ENCODE data around the gene C2orf72.

The C2orf72 gene

DNA sequence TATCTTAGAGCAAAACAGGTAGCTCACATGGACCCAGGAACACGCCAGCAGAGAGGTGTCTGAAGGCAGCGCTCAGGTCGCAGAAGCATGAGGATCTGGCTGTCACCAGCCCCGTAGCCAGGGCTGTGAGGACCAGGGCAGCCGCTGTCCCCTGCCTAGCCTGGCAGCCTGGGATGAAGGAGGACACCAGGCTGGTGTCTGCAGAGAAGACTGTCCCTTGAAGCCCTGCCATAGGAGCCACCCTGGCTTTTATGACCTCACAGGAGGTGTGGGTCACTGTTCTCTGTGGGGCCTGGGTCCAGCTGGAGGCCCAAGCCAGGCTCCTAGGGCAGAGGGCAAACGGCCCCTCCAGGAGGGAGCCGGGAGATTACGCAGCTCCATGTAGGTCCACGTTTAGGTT, 41.5 kb upstream of the C2orf72 start, which contains the start of gene SPATA3:
SPATA3 (plus strand) TSS at position 301 of the 400 bp plus-strand sequence. CDS start 113 bp downstream, outside the sequence.
- Histone ChIP-seq H3K27ac (no peak within 1 kb of the TSS), H3K27me3 (peaks cover 84% of the 10 kb centered on the region), H3K4me3 (ENCODE audit: low read depth in 1 of 2, low read length in 1 of 2) (no peak within 1 kb of the TSS), H3K9me3 (no peaks in the 10 kb centered on the region), H3K36me3 (no peaks in the 10 kb centered on the region), H3K4me1 (ENCODE audit: control insufficient read depth in 1 of 2, insufficient read depth in 1 of 2, low read depth in 1 of 2, low read length in 1 of 2) (no peaks in the 10 kb centered on the region)
- TF ChIP-seq, protein P1, sequence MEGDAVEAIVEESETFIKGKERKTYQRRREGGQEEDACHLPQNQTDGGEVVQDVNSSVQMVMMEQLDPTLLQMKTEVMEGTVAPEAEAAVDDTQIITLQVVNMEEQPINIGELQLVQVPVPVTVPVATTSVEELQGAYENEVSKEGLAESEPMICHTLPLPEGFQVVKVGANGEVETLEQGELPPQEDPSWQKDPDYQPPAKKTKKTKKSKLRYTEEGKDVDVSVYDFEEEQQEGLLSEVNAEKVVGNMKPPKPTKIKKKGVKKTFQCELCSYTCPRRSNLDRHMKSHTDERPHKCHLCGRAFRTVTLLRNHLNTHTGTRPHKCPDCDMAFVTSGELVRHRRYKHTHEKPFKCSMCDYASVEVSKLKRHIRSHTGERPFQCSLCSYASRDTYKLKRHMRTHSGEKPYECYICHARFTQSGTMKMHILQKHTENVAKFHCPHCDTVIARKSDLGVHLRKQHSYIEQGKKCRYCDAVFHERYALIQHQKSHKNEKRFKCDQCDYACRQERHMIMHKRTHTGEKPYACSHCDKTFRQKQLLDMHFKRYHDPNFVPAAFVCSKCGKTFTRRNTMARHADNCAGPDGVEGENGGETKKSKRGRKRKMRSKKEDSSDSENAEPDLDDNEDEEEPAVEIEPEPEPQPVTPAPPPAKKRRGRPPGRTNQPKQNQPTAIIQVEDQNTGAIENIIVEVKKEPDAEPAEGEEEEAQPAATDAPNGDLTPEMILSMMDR (IDR thresholded peaks at IDR 0.05), result no peak

DNA sequence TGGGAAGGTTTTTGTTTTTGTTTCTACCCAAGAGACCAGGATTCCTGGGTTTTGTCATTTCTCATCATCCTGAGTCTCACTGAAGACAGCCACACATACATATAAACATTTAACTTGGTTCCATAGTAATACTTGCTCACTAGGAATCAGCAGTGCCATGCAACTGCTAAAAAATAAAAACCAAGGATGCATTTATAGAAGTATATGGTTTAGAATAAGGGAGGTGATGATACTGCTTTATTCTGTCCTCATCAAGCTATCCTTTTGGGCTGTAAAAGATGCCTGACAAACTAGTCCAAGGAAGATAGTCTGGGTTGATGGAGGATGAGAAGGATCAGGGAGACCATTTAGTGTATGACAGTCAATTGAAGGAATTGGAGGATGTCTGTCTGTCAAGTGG, 40.7 kb upstream of the C2orf72 start:
- no peaks in the 10 kb centered on the region for H3K36me3 ChIP-seq
- H3K4me1 ChIP-seq (ENCODE audit: control insufficient read depth in 1 of 2, insufficient read depth in 1 of 2, low read depth in 1 of 2, low read length in 1 of 2), result no peaks in the 10 kb centered on the region
- no peaks in the 10 kb centered on the region for H3K9me3 ChIP-seq
- no peak overlapping the region for H3K4me3 ChIP-seq (ENCODE audit: low read depth in 1 of 2, low read length in 1 of 2)
- no peak overlapping the region for H3K27ac ChIP-seq
- H3K27me3 ChIP-seq, result peaks cover 81% of the 10 kb centered on the region
- TF ChIP-seq, protein P1 (IDR thresholded peaks at IDR 0.05), result no peak

DNA sequence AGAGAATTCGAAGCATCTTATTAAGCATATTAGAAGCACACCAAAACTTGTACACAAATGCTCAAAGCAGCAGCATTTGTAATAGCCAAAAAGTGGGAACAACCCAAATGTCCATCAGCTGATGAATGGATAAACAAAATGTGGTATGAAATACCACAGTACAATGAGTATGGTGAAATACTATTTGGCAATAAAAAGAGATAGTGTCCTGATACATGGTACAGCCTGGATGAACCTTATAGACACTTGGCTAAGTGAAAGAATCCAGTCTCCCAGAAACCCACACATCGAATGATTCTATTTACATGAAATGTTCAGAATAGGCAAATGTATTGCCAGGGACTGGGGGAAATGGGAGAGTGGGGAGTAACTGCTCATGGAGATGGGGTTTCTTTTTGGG, 38.4 kb upstream of the C2orf72 start:
- TF ChIP-seq, protein P1 (IDR thresholded peaks at IDR 0.05), result no peak
- H3K4me1 ChIP-seq (ENCODE audit: control insufficient read depth in 1 of 2, insufficient read depth in 1 of 2, low read depth in 1 of 2, low read length in 1 of 2), result no peaks in the 10 kb centered on the region
- H3K4me3 ChIP-seq (ENCODE audit: low read depth in 1 of 2, low read length in 1 of 2), result no peak overlapping the region
- no peak overlapping the region for H3K27ac ChIP-seq
- H3K9me3 ChIP-seq, result no peaks in the 10 kb centered on the region
- no peaks in the 10 kb centered on the region for H3K36me3 ChIP-seq
- peaks cover 84% of the 10 kb centered on the region for H3K27me3 ChIP-seq

DNA sequence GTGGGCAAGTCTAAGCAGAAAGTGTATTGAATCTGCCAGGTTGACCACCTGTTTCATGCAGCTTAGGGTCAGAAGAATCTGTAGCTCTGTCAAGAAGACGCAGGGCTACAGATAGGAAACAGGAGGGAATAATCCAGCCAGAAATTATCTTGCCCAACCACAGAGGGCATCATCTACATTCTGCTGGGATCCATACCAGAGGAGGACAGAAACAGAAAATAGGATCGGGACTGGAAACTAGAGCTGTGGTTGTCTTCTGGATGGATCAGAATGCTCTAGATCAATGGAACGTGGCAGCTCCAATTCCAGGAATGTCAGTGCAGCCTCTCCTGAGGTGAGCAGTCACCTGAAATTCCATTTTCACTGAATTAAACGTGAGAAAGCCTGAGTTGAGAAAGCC, 37.8 kb upstream of the C2orf72 start:
- H3K9me3 ChIP-seq, result no peaks in the 10 kb centered on the region
- TF ChIP-seq, protein P1 (IDR thresholded peaks at IDR 0.05), result no peak
- H3K36me3 ChIP-seq, result no peaks in the 10 kb centered on the region
- H3K4me1 ChIP-seq (ENCODE audit: control insufficient read depth in 1 of 2, insufficient read depth in 1 of 2, low read depth in 1 of 2, low read length in 1 of 2), result no peaks in the 10 kb centered on the region
- no peak overlapping the region for H3K4me3 ChIP-seq (ENCODE audit: low read depth in 1 of 2, low read length in 1 of 2)
- H3K27me3 ChIP-seq, result peaks cover 85% of the 10 kb centered on the region
- no peak overlapping the region for H3K27ac ChIP-seq

DNA sequence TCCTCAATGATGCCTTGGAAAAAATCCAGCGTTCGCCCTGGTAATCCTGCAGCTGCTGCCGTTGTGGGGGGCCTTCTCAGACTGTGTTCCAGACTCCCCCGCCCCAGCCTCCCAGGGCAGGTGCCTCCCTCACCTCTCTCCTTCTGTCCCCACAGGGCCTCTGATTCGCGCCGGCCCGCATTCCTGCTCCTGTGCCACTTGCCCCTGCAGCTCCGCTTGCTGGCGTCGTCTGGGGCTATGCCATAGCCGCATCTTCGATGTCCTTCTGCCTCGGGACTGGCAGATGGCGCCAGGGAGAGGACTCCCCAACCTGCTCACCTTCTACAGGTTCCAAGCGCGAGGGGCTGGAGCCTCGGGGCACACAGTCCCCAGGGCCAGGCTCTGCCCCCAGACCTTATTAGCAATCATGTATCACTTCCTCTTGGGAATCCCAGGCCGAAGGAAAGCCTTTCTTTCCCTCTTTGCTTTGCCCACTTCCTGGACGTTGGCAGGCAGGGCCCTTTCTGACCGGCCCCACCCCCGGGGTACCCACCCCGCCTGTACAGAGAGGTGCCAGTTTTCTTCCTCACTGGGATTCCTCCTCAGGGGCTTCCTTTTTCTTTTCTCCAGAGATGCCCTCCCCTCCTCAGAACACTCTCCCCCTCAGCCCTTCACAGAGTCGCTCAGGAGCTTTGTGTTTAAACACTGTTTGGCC, 37.0 kb upstream of the C2orf72 start:
- TF ChIP-seq, protein P1 (IDR thresholded peaks at IDR 0.05), result no peak
- H3K27me3 ChIP-seq, result peaks cover 76% of the 10 kb centered on the region
- no peak overlapping the region for H3K4me3 ChIP-seq (ENCODE audit: low read depth in 1 of 2, low read length in 1 of 2)
- H3K36me3 ChIP-seq, result no peaks in the 10 kb centered on the region
- no peaks in the 10 kb centered on the region for H3K9me3 ChIP-seq
- H3K27ac ChIP-seq, result no peak overlapping the region
- H3K4me1 ChIP-seq (ENCODE audit: control insufficient read depth in 1 of 2, insufficient read depth in 1 of 2, low read depth in 1 of 2, low read length in 1 of 2), result no peaks in the 10 kb centered on the region
